ENCODE measurements around the gene PKD2.

DNA sequence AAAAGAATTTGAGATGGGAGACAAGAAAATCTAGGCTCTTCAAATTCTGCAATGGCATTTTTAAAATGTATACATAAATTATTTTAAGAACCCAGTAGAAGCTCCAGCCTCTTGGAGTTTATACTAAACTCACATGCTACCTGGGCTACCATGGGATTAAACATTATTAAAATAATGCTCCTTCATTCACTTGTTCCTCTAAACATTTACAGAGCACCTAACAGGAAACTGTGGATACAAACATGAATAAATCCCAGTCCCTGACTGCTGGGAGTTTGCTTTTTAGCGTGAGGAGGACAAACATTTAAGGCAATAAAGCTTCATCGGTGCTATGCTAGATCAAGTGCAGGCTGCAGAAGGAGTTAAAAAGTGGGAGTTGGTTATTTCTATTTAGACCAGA is 37.3 kb upstream of the PKD2 start:
- TF ChIP-seq CTCF (conservative IDR thresholded peaks at IDR 0.05; ENCODE audit: low read depth, low read length), result no peak
- TF ChIP-seq EZH2phosphoT487 (IDR thresholded peaks at IDR 0.05; ENCODE audit: borderline replicate concordance, low read length), result no peak
- TF ChIP-seq EZH2 (IDR thresholded peaks at IDR 0.05; ENCODE audit: low read length, unreplicated experiment), result no peak
